Posterior cingulate gyrus (tissue), 11 donors: Measurements from ENCODE around the gene ERCC1.

Source experiments
- DNase-seq, 10 donors: peaks; one replicate each; pipeline versions ENCODE4 v3.0.0 to v3.0.0-alpha.2; 2020 to 2021; ENCODE audit warnings: mixed read lengths in 3 of 10
- intact Hi-C: fragments of 100-400 bp; cut with DNase I; formaldehyde crosslinking; loops from one replicate; pipeline ENCODE4 v1.15.1; 2023

Gene ERCC1

GRCh38 chr19:45423589-45424190, at the start of gene ERCC1:
Gene ERCC1 (minus strand): TSS chr19:45423917. CDS start chr19:45423374, 543 bp downstream.
- intact Hi-C loops = no loop called here
- peak; percentile 81 to 98 (median 88) for DNase-seq

- DNase-seq = no peak
- intact Hi-C loops = no loop called here
Observed at GRCh38 chr19:45473367-45473681, 49.6 kb upstream of the ERCC1 start.

- intact Hi-C loops = no loop called here
- no peak for DNase-seq
Observed at GRCh38 chr19:45472563-45473366, 49.0 kb upstream of the ERCC1 start.

- intact Hi-C loops = no loop called here
- no peak for DNase-seq
Observed at GRCh38 chr19:45471931-45472562, 48.3 kb upstream of the ERCC1 start.

- intact Hi-C loops = no loop called here
- no peak for DNase-seq
Observed at GRCh38 chr19:45471111-45471930, 47.6 kb upstream of the ERCC1 start.

- DNase-seq = no peak
- intact Hi-C loops = no loop called here
Observed at GRCh38 chr19:45470762-45471081, 47.0 kb upstream of the ERCC1 start.

GRCh38 chr19:45469945-45470761, 46.4 kb upstream of the ERCC1 start:
- intact Hi-C loops = no loop called here
- DNase-seq = no peak

GRCh38 chr19:45469132-45469944, 45.6 kb upstream of the ERCC1 start:
- intact Hi-C loops = no loop called here
- DNase-seq = peak; percentile 71 to 99 (median 91)

- intact Hi-C loops = no loop called here
- peak in 2 of 10 donors; percentile 12 to 84 for DNase-seq
Observed at GRCh38 chr19:45468803-45469131, 45.0 kb upstream of the ERCC1 start.

- no peak for DNase-seq
- intact Hi-C loops = no loop called here
Observed at GRCh38 chr19:45468159-45468651, 44.5 kb upstream of the ERCC1 start.

GRCh38 chr19:45467456-45468158, 43.9 kb upstream of the ERCC1 start, which contains the start of gene FOSB:
Gene FOSB (plus strand): TSS chr19:45467996. CDS start chr19:45468587, 591 bp downstream.
- peak; percentile 89 to 99 (median 94) for DNase-seq
- intact Hi-C loops = no loop called here

- intact Hi-C loops = no loop called here
- no peak for DNase-seq
Observed at GRCh38 chr19:45467115-45467455, 43.4 kb upstream of the ERCC1 start.

- no peak for DNase-seq
- intact Hi-C loops = no loop called here
Observed at GRCh38 chr19:45464852-45465441, 41.2 kb upstream of the ERCC1 start.

- intact Hi-C loops = no loop called here
Observed at GRCh38 chr19:45464274-45464673, 40.6 kb upstream of the ERCC1 start.

GRCh38 chr19:45463241-45463640, 39.5 kb upstream of the ERCC1 start:
- intact Hi-C loops = no loop called here
- no peak for DNase-seq

More at GRCh38 chr19:45464274-45464673, 40.6 kb upstream of the ERCC1 start:
- DNase-seq = no peak

- no peak for DNase-seq
- intact Hi-C loops = no loop called here
Observed at GRCh38 chr19:45462174-45462573, 38.5 kb upstream of the ERCC1 start.

- no peak for DNase-seq
- intact Hi-C loops = no loop called here
Observed at GRCh38 chr19:45460807-45461347, 37.2 kb upstream of the ERCC1 start.

- no peak for DNase-seq
- intact Hi-C loops = loop anchor here (2.0 kb wide), 1 partner anchor 53 kb away; no protein-coding TSS in a partner anchor
Observed at GRCh38 chr19:45457776-45458175, 34.1 kb upstream of the ERCC1 start.
